ENCODE results near the gene ZNF467.

Gene ZNF467

GRCh38 chr7:149773446-149774236 is at the start of gene ZNF467:
TSS of gene ZNF467 (minus strand) at chr7:149773588. CDS start at chr7:149771032, 2,556 bp downstream.
- DNase-seq (ENCODE audit: low read depth) = no peak

DNA sequence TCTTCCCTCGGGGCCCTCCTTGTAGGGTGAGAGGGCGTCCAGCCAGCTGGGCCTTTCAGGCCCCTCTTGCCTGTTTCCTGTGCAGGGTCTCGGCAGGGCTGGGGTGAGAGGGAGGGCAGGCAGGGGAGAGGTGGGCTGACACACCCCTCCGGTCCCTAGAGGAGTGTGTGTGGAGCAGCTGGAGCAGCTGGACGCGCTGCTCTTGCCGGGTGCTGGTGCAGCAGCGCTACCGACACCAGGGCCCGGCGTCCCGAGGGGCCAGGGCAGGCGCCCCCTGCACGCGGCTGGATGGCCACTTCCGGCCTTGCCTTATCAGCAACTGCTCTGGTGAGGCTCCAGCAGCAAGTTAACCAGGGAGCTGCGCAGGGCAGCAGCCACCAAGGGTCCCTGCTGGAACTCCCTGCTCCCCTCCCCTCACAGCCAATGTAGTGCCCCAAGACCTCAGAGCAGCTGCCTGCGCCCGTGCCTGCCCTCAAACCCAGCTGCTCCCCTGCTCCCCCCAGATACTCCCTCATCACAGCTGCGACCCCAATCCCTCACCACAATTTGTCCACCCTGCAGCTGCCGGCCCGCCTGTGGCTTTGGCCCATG is 49.1 kb upstream of the ZNF467 start:
- DNase-seq (ENCODE audit: low read depth) = no peak

- DNase-seq (ENCODE audit: low read depth) = no peak
Observed at GRCh38 chr7:149821191-149822148, 48.1 kb upstream of the ZNF467 start.

DNA sequence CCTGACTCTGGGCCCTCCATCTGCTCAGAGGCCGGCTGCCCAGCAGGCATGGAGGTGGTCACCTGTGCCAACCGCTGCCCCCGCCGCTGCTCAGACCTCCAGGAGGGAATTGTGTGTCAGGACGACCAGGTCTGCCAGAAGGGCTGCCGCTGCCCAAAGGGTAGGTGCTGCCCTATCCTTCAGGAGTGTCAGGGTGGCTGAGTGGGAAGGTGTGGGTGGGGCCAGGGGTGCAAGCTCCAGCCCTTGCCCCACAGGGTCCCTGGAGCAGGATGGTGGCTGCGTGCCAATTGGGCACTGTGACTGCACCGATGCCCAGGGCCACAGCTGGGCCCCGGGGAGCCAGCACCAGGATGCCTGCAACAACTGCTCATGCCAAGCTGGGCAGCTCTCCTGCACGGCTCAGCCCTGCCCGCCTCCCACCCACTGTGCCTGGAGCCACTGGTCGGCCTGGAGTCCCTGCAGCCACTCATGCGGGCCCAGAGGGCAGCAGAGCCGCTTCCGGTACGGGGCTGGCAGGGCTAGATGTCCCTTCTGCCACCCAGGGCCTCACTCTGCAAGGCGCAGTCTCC is 47.3 kb upstream of the ZNF467 start:
- DNase-seq (ENCODE audit: low read depth) = no peak

DNA sequence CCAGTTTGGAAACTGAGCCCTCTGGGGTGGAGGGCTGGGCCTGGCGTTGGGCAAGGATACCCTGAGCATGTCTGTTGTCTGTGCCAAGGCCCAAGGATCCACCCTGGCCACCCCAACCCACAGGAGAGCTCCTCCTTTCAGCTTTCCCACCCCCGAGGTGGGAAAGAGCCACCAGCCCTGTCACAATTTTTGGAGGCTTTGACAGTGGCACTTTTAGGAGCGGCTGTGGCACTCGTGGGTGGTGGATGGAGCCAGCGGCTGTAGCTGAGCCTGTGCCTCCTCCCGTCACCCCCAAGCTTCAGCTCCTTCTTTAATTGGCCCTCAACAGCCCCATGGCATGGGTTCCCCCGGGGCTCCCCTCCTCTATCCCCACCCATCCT is 46.6 kb upstream of the ZNF467 start:
- DNase-seq (ENCODE audit: low read depth) = no peak

DNA sequence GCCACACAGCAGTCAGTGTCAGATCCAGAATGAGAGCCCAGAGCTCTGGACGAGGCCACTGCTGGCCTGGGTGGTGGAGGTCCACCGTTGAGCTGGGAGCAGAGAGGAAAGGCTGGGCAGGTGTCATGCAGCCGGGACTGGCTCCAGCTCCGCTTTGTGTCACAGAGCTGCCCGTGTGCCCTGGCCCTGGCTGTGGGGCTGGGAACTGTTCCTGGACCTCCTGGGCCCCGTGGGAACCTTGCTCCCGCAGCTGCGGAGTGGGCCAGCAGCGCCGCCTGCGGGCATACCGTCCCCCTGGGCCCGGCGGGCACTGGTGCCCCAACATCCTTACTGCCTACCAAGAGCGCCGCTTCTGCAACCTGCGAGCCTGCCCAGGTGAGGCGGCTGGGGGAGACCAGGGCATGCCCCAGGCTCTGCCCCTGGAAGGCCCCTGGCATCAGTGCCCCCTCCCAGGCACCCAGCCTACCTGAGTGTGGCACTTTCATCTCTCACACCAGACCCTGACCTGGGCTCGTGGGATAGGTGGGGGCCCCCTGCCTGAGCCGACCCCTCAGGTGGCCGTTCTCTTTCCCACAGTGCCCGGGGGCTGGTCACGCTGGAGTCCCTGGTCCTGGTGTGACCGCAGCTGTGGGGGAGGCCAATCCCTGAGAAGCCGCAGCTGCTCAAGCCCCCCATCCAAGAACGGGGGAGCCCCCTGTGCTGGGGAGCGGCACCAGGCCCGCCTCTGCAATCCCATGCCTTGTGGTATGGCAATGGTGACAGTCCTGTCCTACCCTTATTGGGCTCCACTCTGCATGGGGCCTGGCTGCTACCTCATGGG is 46.0 kb upstream of the ZNF467 start:
- DNase-seq (ENCODE audit: low read depth) = no peak

DNA sequence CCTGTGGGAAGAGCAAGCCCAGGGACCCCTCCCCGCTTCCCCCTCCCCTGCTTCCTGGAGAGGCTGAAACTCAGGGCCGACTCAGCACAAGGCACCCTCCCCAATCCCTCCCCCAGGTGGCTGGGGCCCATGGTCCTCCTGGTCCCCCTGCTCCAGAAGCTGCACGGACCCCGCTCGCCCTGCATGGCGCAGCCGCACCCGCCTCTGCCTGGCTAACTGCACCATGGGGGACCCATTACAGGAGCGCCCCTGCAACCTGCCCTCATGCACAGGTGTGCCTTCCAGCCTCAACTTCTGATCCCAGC is 45.1 kb upstream of the ZNF467 start:
- DNase-seq (ENCODE audit: low read depth) = no peak

DNA sequence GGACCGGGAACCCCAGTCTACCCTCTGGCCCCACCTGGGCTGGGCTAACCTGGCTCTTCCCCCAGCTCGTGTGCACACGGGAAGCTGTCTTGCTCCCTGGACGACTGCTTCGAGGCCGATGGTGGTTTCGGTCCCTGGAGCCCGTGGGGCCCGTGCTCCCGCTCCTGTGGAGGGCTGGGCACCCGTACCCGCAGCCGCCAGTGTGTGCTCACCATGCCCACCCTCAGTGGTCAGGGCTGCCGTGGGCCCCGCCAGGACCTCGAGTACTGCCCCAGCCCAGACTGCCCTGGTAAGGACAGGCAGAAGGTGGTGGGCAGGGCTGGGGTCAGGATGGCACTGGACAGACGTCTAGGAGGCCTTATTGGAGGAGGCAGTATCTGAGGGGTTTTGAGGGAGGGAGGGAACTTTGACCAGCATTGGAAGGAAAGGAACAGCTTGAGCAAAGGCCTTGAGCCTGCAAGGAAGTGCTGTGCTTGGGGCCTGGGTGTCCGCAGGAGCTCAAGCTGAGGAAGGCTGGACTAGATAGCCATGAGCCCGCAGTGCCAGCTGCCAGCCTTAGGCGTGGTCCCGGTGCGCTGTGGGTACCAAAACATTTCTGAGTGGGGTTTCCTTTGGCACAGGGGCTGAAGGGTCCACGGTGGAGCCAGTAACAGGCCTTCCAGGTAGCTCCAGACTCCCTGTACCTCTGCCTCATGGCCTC is 44.6 kb upstream of the ZNF467 start:
- DNase-seq (ENCODE audit: low read depth) = no peak

GRCh38 chr7:149817301-149817771 is 43.9 kb upstream of the ZNF467 start:
- DNase-seq (ENCODE audit: low read depth) = no peak

GRCh38 chr7:149816794-149817193 is 43.4 kb upstream of the ZNF467 start:
- no peak for DNase-seq (ENCODE audit: low read depth)

- DNase-seq (ENCODE audit: low read depth) = no peak
Observed at GRCh38 chr7:149816267-149816751, 42.9 kb upstream of the ZNF467 start.

DNA sequence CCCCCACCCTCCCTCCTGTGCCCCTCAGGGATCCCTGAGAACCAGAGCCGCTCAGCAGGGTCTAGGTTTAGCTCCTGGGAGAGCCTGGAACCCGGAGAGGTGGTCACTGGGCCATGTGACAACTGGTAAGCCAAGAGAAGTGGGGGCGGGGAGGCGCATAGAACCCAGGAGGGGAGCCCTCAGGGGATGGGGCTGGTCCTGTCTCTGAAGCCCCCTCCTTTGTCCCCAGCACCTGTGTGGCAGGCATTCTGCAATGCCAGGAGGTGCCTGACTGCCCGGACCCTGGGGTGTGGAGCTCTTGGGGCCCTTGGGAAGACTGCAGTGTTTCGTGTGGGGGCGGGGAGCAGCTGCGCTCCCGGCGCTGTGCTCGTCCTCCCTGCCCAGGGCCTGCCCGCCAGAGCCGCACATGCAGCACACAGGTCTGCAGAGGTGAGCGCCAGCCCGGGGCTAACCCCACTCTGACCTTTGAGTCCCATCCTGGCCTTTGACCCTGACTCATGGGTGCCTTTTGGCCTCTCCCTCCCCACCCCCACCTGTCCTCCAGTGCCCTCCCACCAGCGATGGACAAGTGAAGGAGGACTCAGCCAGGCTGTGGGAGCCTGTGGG is 42.4 kb upstream of the ZNF467 start:
- no peak for DNase-seq (ENCODE audit: low read depth)

- DNase-seq (ENCODE audit: low read depth) = no peak
Observed at GRCh38 chr7:149815121-149815520, 41.7 kb upstream of the ZNF467 start.

DNA sequence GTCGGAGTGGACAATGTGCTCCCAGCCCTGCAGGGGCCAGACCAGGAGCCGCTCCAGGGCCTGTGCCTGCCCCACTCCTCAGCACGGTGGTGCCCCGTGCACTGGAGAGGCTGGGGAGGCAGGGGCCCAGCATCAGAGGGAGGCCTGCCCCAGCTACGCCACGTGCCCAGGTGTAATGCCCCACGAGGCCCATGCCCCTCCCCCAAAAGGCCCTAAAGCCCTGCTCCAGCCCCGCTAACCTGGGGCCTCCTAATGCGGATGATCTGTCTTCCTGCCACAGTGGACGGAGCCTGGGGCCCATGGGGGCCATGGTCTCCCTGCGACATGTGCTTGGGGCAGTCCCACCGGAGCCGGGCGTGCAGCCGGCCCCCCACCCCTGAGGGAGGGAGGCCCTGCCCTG is 41.1 kb upstream of the ZNF467 start:
- no peak for DNase-seq (ENCODE audit: low read depth)

GRCh38 chr7:149813254-149814035 is 40.1 kb upstream of the ZNF467 start:
- no peak for DNase-seq (ENCODE audit: low read depth)

DNA sequence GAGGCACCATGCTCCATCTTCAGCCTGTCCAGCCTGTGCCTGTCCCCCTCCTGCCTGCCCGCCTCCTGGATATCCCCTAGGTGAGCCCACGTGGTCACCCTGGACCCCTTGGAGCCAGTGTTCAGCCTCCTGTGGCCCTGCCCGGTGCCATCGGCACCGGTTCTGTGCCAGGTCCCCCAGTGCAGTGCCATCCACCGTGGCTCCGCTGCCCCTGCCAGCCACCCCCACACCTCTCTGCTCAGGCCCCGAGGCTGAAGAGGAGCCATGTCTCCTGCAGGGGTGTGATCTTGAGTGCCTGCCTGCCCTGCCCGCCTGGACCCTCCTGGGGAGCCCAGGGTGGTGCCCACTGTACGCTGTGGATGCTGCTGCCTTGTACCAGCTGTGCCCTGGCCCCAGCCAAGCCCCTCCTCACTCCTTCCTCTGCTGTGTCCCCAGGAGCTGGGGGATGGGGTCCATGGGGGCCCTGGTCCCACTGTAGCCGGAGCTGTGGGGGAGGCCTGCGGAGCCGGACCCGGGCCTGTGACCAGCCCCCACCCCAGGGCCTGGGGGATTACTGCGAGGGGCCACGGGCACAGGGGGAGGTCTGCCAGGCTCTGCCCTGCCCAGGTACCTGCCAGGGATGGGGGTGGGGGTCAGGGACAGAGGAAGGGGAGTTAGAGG is 38.6 kb upstream of the ZNF467 start:
- no peak for DNase-seq (ENCODE audit: low read depth)

DNA sequence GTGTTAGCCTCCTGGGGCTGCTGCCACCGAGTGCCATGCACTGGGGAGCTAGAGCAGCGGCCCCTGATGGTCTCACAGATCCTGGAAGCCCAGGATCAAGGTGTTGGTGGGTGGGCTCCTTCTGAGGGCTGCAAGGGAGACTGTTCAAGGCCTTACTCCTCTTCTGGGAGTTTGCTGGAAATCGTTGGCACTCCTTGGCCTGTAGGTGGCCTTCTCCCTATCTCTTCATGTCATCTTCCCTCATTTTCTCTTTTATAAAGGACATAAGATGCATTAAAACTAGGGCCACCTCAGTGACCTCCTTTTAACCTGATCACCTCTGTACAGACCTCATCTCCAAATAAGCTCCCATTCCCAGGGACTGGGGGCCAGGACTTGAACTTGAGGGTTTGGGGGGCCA is 37.8 kb upstream of the ZNF467 start:
- no peak for DNase-seq (ENCODE audit: low read depth)

GRCh38 chr7:149809215-149809614 is 35.8 kb upstream of the ZNF467 start:
- no peak for DNase-seq (ENCODE audit: low read depth)

DNA sequence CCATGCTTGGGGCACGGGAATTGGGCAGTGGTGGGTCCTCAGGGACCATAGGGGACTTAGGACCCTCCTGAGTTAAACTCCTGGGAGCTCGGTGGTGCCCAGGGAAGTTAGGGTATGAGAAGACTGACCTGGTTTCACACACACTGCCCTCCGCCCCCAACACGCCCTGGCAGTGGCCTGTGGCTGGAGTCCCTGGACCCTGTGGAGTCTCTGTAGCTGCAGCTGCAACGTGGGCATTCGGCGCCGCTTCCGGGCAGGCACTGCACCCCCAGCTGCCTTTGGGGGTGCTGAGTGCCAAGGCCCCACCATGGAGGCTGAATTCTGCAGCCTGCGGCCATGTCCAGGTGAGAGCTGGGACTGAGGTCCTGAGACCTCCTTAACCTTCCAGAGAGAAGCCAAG is 34.9 kb upstream of the ZNF467 start:
- no peak for DNase-seq (ENCODE audit: low read depth)
